Activated naive CD8-positive, alpha-beta T cell treated with anti-CD3 and anti-CD28 coated beads, Interleukin-2, amount 10 ng/mL, durations not matched to agents 7 days and 5 days (primary cell): ENCODE results near the gene CHKB. TPM values are rescaled to one million over a fixed set of nuclear protein-coding genes. Genes with fewer than 3 reads are reported as not detected.

Experiments used
- ATAC-seq: fragments of 150-1000 bp; cut with Tn5 transposase; one replicate; pipeline ENCODE4 v1.10.0; 2021; ENCODE audit warnings: low read depth, moderate library complexity
- POLR2A ChIA-PET: fragments of 350-600 bp; sonication (Branson Sonifier 250); formaldehyde crosslinking; loops from one replicate; lab custom pipeline; 2021; ENCODE audit warnings: antibody characterized with exemption; lab: Charles Lee
- DNase-seq: peaks from one replicate; pipeline ENCODE4 v3.0.0; 2021
- H3K27ac Mint-ChIP-seq: one replicate; pipeline ENCODE4 v1.8.0; 2022; ENCODE audit warnings: mild to moderate bottlenecking, mixed read lengths
- H3K27me3 Mint-ChIP-seq: one replicate; pipeline ENCODE4 v1.8.0; 2022; ENCODE audit warnings: mild to moderate bottlenecking, moderate library complexity, mixed read lengths
- H3K36me3 Mint-ChIP-seq: one replicate; pipeline ENCODE4 v1.8.0; 2021; ENCODE audit warnings: mild to moderate bottlenecking, mixed read lengths
- H3K4me1 Mint-ChIP-seq: one replicate; pipeline ENCODE4 v1.8.0; 2021; ENCODE audit warnings: mixed read lengths
- H3K4me3 Mint-ChIP-seq: one replicate; pipeline ENCODE4 v1.8.0; 2022; ENCODE audit warnings: mild to moderate bottlenecking, moderate library complexity, mixed read lengths
- H3K9me3 Mint-ChIP-seq: one replicate; pipeline ENCODE4 v1.8.0; 2021; ENCODE audit warnings: mixed read lengths
- total RNA-seq, 2 experiments: library from RNA; stranded (reverse); gene quantifications; one replicate each; pipeline ENCODE4 v1.2.3, GENCODE V29; 2021

CHKB gene
- total RNA-seq, 2 experiments from 2014 or later: 132 to 137 TPM

GRCh38 chr22:50573491-50574382 lies 8.9 kb downstream of the CHKB start:
- Mint-ChIP-seq H3K27me3 (no peaks in the 10 kb centered on the region), H3K36me3 (peaks cover 25% of the 10 kb centered on the region), H3K27ac (no peak overlapping the region), H3K4me3 (no peak overlapping the region), H3K4me1 (peaks cover 6% of the 10 kb centered on the region), H3K9me3 (no peaks in the 10 kb centered on the region)
- DNase-seq (no peak), ATAC-seq (no peak)
- POLR2A ChIA-PET: interaction anchor here (0.5 to 2.1 kb wide), 3 partner anchors 23 to 49 kb away, joined by 3 to 9 read pairs (median 3); partner anchors contain the start of gene SCO2

GRCh38 chr22:50572965-50573364 lies 9.7 kb downstream of the CHKB start:
- H3K27me3 Mint-ChIP-seq: no peaks in the 10 kb centered on the region
- H3K36me3 Mint-ChIP-seq: peaks cover 25% of the 10 kb centered on the region
- ATAC-seq: no peak
- no peaks in the 10 kb centered on the region for H3K9me3 Mint-ChIP-seq
- no peak for DNase-seq
- no peak overlapping the region for H3K27ac Mint-ChIP-seq
- POLR2A ChIA-PET: interaction anchor here (0.8 to 2.1 kb wide), 6 partner anchors 10 to 65 kb away, joined by 3 to 10 read pairs (median 3); partner anchors contain the start of genes KLHDC7B, LMF2, NCAPH2 and SCO2
- H3K4me1 Mint-ChIP-seq: peaks cover 6% of the 10 kb centered on the region
- no peak overlapping the region for H3K4me3 Mint-ChIP-seq

GRCh38 chr22:50571264-50572175 lies 11.1 kb downstream of the CHKB start:
- ATAC-seq (no peak), DNase-seq (no peak)
- H3K9me3 Mint-ChIP-seq: no peaks in the 10 kb centered on the region
- H3K36me3 Mint-ChIP-seq: peaks cover 26% of the 10 kb centered on the region
- POLR2A ChIA-PET: interaction anchor here (1.2 to 2.1 kb wide), 4 partner anchors 9 to 64 kb away, joined by 3 to 10 read pairs (median 6); partner anchors contain the start of genes KLHDC7B, LMF2, NCAPH2 and SCO2
- H3K27me3 Mint-ChIP-seq: no peaks in the 10 kb centered on the region
- no peak overlapping the region for H3K4me3 Mint-ChIP-seq
- H3K4me1 Mint-ChIP-seq: no peaks in the 10 kb centered on the region
- H3K27ac Mint-ChIP-seq: no peak overlapping the region

DNA sequence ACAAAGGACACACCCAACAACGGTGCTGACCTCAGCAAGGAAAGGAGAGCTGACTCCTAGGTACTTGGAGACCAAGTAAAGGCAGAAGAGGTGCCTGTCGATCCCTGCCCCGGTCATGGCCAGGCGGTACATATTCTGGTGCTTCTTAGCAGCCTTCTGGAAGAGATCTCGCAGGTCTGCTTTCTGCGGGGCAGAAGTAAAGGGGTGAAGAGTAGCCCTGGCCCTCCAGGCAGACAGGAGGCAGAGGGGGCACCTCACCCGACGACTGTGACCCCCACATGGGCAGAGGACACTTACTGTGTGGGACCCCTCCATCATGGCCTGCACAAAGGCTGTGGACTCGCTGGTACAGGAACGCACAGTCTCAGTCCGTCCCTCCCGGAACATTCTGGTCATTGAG lies 11.8 kb downstream of the CHKB start:
- no peak overlapping the region for H3K27ac Mint-ChIP-seq
- POLR2A ChIA-PET: interaction anchor here (1.9 kb wide), 1 partner anchor 8 kb away, joined by 10 read pairs; the partner anchor contains the start of gene SYCE3
- H3K27me3 Mint-ChIP-seq: no peaks in the 10 kb centered on the region
- no peak overlapping the region for H3K4me3 Mint-ChIP-seq
- no peaks in the 10 kb centered on the region for H3K9me3 Mint-ChIP-seq
- DNase-seq (no peak), ATAC-seq (no peak)
- no peaks in the 10 kb centered on the region for H3K4me1 Mint-ChIP-seq
- peaks cover 20% of the 10 kb centered on the region for H3K36me3 Mint-ChIP-seq

DNA sequence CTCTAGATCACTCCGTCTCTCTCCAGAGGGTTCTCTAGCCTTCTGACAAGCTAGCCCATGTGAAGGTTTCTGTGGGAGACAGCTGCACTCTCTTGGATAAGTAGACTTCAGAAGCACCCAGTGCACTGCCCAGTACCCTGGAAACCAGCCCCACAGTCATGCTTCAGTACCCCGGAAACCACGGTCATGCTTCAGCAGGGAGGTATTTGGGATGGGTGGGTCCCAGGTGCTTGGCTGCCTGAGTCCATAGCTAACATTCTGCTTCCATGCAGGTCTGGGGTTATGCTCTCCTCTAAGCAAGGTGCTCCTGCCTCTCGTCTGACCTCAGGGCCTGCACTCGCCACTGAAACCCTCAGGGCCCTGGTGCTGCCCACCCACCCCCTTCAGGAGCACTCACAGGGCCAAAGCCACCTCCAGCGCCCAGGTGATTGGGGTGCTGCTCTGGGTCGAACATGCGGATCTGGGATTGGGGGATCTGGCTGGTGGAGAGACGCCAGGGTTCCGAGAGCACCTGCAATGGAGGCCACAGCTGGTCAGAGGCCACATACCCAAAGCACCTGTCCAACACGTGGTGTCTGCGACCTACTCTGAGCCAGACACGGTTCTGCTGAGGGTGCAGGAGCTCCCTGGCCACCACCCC lies 12.6 kb downstream of the CHKB start:
- Mint-ChIP-seq H3K9me3 (no peaks in the 10 kb centered on the region), H3K4me3 (no peak overlapping the region), H3K27ac (no peak overlapping the region), H3K36me3 (peaks cover 20% of the 10 kb centered on the region), H3K27me3 (no peaks in the 10 kb centered on the region), H3K4me1 (no peaks in the 10 kb centered on the region)
- POLR2A ChIA-PET: interaction anchor here (1.6 kb wide), 1 partner anchor 44 kb away, joined by 4 read pairs; the partner anchor contains the start of gene SCO2
- DNase-seq (no peak), ATAC-seq (no peak)

DNA sequence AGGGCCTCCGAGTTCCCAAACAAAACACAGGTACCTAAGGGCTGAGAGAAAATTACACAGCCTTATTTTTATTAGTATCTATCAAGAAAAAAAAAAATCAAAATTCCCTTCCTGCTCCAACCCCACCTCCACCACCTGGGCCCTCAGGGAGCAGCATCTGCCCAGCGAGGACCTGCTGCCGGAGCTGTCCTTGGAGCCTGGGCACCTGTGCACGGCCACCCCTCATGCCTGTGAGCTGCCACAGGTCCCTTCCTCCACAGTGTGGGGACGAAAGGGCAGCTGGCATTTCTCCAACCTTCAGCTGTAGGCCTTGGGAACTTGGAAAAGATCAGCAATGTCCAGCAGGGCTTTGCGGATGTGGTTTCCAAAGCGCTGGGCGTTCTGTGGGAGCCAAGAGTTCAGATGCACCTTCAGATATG lies 13.6 kb downstream of the CHKB start:
- no peak for DNase-seq
- ATAC-seq: no peak
- POLR2A ChIA-PET: interaction anchor here (1.6 kb wide), 1 partner anchor 43 kb away, joined by 4 read pairs; the partner anchor contains the start of gene SCO2
- Mint-ChIP-seq H3K9me3 (no peaks in the 10 kb centered on the region), H3K4me3 (no peak overlapping the region), H3K4me1 (peaks cover 2% of the 10 kb centered on the region), H3K36me3 (peaks cover 20% of the 10 kb centered on the region), H3K27ac (no peak overlapping the region), H3K27me3 (no peaks in the 10 kb centered on the region)

GRCh38 chr22:50568626-50569025 lies 14.0 kb downstream of the CHKB start:
- Mint-ChIP-seq H3K9me3 (no peaks in the 10 kb centered on the region), H3K4me1 (peaks cover 2% of the 10 kb centered on the region), H3K27me3 (peaks cover 3% of the 10 kb centered on the region), H3K4me3 (no peak overlapping the region), H3K36me3 (peaks cover 20% of the 10 kb centered on the region), H3K27ac (no peak overlapping the region)
- DNase-seq (no peak), ATAC-seq (no peak)
- POLR2A ChIA-PET: interaction anchor here (1.6 kb wide), 1 partner anchor 43 kb away, joined by 4 read pairs; the partner anchor contains the start of gene SCO2

- POLR2A ChIA-PET: no interaction called here
- Mint-ChIP-seq H3K4me1 (peaks cover 9% of the 10 kb centered on the region), H3K27ac (no peak overlapping the region), H3K36me3 (peaks cover 18% of the 10 kb centered on the region), H3K4me3 (no peak overlapping the region), H3K9me3 (no peaks in the 10 kb centered on the region), H3K27me3 (peaks cover 11% of the 10 kb centered on the region)
- no peak for ATAC-seq
- no peak for DNase-seq
These were observed 14.9 kb downstream of the CHKB start for GRCh38 chr22:50567721-50568252.

DNA sequence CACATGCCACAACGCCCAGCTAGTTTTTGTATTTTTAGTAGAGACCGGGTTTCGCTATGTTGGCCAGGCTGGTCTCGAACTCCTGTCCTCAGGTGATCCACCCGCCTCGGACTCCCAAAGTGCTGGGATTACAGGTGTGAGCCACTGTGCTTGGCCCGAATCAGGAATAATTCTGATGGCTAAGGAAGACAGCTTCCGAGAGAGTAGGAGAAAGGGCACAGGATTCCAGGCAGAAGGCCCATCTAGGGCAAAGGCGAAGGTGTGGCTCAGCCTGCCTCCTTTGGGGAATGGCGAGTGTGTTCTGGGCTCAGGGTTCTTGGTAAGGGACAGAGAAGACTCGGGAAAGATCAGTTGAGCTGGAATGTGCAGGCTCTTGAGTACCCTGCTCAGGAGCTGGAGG lies 18.4 kb downstream of the CHKB start:
- H3K9me3 Mint-ChIP-seq: no peaks in the 10 kb centered on the region
- H3K36me3 Mint-ChIP-seq: peaks cover 3% of the 10 kb centered on the region
- H3K27me3 Mint-ChIP-seq: peaks cover 13% of the 10 kb centered on the region
- no peak for ATAC-seq
- DNase-seq: no peak
- no peak overlapping the region for H3K27ac Mint-ChIP-seq
- H3K4me1 Mint-ChIP-seq: peaks cover 14% of the 10 kb centered on the region
- H3K4me3 Mint-ChIP-seq: no peak overlapping the region
- POLR2A ChIA-PET: interaction anchor here (0.8 to 5.1 kb wide), 10 partner anchors 11 to 57 kb away, joined by 3 to 127 read pairs (median 14); partner anchors contain the start of genes CHKB, CPT1B, LMF2 and NCAPH2

GRCh38 chr22:50563413-50564160 lies 19.1 kb downstream of the CHKB start:
- Mint-ChIP-seq H3K27ac (peak overlapping the region; percentile 69), H3K27me3 (peaks cover 17% of the 10 kb centered on the region)
- POLR2A ChIA-PET: interaction anchor here (0.9 to 5.1 kb wide), 15 partner anchors 8 to 94 kb away, joined by 3 to 127 read pairs (median 9); partner anchors contain the start of genes CHKB, CPT1B, KLHDC7B and LMF2

GRCh38 chr22:50562523-50563412 lies 19.9 kb downstream of the CHKB start, which contains the start of gene SYCE3:
TSS of gene SYCE3 (minus strand) at chr22:50562919. CDS start at chr22:50556405, 6,514 bp downstream.
- Mint-ChIP-seq H3K27ac (peak within 1 kb of the TSS; percentile 91), H3K4me1 (peaks cover 14% of the 10 kb centered on the region), H3K9me3 (no peaks in the 10 kb centered on the region), H3K27me3 (peaks cover 17% of the 10 kb centered on the region), H3K4me3 (peak within 1 kb of the TSS; percentile 92), H3K36me3 (peaks cover 1% of the 10 kb centered on the region)
- ATAC-seq (peak; percentile 92), DNase-seq (peak; percentile 99)
- POLR2A ChIA-PET: interaction anchor here (0.9 to 5.1 kb wide), 17 partner anchors 9 to 93 kb away, joined by 3 to 127 read pairs (median 6); partner anchors contain the start of genes CHKB, CPT1B, KLHDC7B and LMF2

More at GRCh38 chr22:50563413-50564160, 19.1 kb downstream of the CHKB start:
- no peaks in the 10 kb centered on the region for H3K9me3 Mint-ChIP-seq
- peak overlapping the region; percentile 92 for H3K4me3 Mint-ChIP-seq
- H3K36me3 Mint-ChIP-seq: peaks cover 3% of the 10 kb centered on the region
- DNase-seq: no peak
- no peak for ATAC-seq
- peaks cover 14% of the 10 kb centered on the region for H3K4me1 Mint-ChIP-seq
